RWPE1 (cell line): ENCODE measurements around the gene ADD3.
"Not testable (repeated sequence)": the region's sequence is repeated elsewhere in the genome, so short reads cannot be mapped to it uniquely, and the experiment has no call there.

Experiments
- CTCF ChIA-PET: fragments of 350-600 bp; sonication (Branson Sonifier 250); formaldehyde crosslinking; extraction: SDS; loops from one replicate; lab custom pipeline; 2021; lab: Yijun Ruan, JAX
- POLR2A ChIA-PET: fragments of 400-600 bp; formaldehyde crosslinking; extraction: SDS; loops from one replicate; lab custom pipeline; 2020; ENCODE audit warnings: antibody characterized with exemption; ENCODE audit not compliant: low non-redundant PET; lab: Yijun Ruan, JAX
- DNase-seq: peaks from one replicate; pipeline ENCODE4 v3.0.0; 2012; ENCODE audit warnings: low spot score
- H3K27ac ChIP-seq: fragments of 450-650 bp; 2 replicates; pipeline ENCODE4 v1.5.1; 2017
- TF ChIP-seq, protein P1 (sequence below): fragments of 450-650 bp; conservative IDR thresholded peaks from 2 replicates; pipeline ENCODE4 v1.5.1; 2017; ENCODE audit warnings: low read depth, mild to moderate bottlenecking

The ADD3 gene

DNA sequence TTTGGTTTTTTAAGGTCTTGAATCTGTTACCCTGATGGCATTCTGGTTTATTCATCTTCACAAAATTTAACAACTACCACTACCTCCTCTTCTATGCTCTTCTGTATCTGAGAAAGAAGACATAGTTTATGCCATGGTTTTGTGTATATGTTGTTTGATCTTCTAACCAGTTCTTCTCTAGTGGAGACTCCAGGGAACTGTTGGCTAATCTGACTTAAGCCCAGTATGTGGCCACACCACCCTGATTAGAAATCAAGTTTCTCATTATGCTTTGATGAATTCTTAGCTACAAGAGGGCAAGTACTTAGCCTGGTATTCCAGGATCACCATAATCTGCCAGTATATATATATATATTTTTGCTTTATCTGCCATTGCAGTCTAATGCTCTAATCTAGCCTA, 100.1 kb downstream of the ADD3 start:
- TF ChIP-seq, protein P1, sequence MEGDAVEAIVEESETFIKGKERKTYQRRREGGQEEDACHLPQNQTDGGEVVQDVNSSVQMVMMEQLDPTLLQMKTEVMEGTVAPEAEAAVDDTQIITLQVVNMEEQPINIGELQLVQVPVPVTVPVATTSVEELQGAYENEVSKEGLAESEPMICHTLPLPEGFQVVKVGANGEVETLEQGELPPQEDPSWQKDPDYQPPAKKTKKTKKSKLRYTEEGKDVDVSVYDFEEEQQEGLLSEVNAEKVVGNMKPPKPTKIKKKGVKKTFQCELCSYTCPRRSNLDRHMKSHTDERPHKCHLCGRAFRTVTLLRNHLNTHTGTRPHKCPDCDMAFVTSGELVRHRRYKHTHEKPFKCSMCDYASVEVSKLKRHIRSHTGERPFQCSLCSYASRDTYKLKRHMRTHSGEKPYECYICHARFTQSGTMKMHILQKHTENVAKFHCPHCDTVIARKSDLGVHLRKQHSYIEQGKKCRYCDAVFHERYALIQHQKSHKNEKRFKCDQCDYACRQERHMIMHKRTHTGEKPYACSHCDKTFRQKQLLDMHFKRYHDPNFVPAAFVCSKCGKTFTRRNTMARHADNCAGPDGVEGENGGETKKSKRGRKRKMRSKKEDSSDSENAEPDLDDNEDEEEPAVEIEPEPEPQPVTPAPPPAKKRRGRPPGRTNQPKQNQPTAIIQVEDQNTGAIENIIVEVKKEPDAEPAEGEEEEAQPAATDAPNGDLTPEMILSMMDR, result no peak
- no peak for DNase-seq
- H3K27ac ChIP-seq, result no peak overlapping the region
- ChIA-PET POLR2A (no interaction called here), CTCF (interaction anchor here (0.6 kb wide), 1 partner anchor 12 kb away, joined by 4 read pairs; no protein-coding TSS in a partner anchor)

DNA sequence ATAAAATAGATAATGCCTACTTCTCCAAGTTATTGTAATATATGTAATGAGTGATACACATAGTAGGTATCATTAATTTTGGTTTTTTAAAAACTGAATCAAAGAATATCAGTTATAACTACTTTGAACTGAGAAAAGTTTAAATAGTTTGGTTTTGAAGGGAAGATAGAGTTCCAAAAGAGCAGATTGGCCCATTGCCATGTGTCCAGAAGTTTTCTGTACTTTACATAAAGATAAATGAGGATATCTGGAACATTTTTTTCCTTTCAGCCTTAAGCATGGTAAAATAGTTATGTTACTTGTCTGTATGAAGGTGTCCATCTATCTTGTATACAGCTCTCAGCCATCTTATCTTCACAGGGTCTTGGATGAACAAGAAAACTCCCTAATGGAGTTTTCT, 101.7 kb downstream of the ADD3 start:
- POLR2A ChIA-PET, result no interaction called here

DNA sequence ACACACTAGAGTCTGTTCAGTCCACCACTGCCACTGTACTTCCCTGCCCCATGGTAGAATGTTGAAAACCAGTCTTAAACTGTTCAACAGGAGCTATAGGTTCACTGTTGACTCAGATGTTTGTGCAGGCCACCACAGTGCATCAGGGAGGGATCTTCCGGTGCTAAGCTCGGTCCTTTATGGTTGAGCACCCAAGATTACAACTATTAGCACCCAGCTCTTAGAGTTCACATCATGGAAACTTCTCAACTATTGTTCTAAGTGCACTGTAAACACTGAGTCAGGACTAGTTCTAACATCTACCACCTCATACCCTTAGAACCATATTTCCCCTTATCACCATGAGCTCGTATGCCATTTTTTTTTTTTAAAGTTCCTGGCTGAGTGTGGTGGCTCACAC, 102.6 kb downstream of the ADD3 start:
- CTCF ChIA-PET, result interaction anchor here (0.7 kb wide), 2 partner anchors 208 to 216 kb away, joined by 3 to 4 read pairs; no protein-coding TSS in a partner anchor
- POLR2A ChIA-PET, result no interaction called here
- TF ChIP-seq, protein P1, result no peak
- no peak for DNase-seq
- H3K27ac ChIP-seq, result no peak overlapping the region

More for the DNA sequence above, 101.7 kb downstream of the ADD3 start:
- CTCF ChIA-PET, result interaction anchor here (0.7 kb wide), 1 partner anchor 207 kb away, joined by 3 read pairs; no protein-coding TSS in a partner anchor
- no peak for DNase-seq
- H3K27ac ChIP-seq, result no peak overlapping the region
- TF ChIP-seq, protein P1, result no peak

DNA sequence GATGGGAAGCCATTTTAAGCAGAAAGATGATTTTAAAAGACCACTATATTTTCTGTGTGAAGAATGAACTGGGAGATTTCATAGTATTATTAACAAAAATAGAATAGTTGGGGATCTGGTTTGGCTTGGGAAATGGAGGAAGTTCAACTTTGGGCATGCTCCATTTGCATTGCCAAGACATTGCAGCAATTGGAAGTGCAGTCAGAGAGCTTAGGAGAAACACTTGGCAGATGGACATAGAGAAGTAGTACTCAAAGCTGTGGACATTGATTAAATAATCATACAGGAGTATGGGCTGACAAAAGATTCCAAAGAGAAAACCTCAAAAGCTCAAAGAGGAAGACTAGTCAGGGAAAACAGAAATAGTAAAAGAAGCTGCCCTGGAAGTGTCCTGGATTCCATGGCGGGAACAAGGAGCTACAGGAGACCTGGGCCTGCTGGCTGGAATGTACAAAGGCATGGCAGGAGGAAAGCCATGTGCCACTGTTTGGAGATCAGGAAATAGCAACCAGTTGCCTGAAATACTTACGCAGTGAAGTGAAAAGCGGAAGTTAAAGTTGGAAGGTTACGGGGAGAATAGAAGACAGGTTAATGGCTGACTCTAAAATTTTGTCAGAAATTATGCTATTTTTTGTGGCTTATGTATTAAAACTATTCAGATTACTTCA, 106.0 kb downstream of the ADD3 start:
- ChIA-PET CTCF (interaction anchor here (0.5 kb wide), 1 partner anchor 248 kb away, joined by 3 read pairs; no protein-coding TSS in a partner anchor), POLR2A (no interaction called here)
- H3K27ac ChIP-seq, result no peak overlapping the region
- no peak for DNase-seq
- TF ChIP-seq, protein P1, result no peak

DNA sequence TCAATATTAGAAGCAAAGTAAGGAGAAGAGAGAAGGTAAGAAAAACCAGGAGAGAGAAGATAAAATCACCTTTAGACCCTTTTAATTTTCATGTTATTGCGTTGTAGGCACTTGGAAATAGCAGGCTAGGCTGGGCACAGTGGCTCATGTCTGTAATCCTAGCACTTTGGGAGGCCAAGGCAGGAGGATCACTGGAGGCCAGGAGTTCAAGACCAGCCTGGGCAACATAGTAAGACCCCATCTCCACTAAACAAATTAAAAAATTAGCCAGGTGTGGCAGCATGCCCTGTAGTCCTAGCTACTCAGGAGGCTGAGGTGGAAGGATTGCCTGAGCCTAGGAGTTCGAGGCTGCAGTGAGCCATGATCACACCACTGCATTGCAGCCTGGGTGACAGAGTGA, 106.9 kb downstream of the ADD3 start:
- POLR2A ChIA-PET, DNase-seq, H3K27ac ChIP-seq: not testable (repeated sequence)
- CTCF ChIA-PET, result interaction anchor here (1.0 kb wide), 1 partner anchor 164 kb away, joined by 4 read pairs; no protein-coding TSS in a partner anchor

DNA sequence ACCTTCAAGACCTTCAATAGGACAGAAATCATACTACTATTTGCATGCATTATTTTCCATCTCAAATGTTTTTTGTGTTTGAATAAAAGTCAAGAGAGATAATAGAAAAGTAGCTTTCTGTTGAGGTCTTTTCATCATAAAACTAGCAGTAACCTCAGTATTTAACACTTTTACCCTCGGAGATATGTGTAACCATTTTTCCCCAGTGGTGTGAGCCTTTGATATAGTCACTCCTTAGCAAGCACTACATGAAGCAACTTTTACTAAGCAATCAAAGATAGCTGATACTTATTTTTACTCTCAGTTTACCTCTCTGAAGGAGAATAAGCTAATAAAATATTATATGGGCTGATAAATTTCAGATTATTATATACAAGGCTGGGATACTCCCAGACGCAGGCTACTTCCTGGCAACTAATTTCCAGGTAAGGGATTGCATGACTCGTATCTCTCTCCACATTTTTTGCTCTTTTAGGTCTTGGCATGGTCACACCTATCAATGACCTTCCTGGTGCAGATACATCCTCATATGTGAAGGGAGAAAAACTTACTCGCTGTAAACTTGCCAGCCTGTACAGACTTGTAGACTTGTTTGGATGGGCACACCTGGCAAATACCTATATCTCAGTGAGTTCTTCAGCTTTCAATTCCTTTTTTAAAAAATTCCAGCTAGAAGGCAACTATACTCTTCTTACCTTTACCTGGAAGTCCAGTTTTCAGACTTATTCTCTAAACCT, 108.2 kb downstream of the ADD3 start:
- ChIA-PET CTCF (interaction anchor here (0.6 to 1.0 kb wide), 2 partner anchors 14 to 163 kb away, joined by 3 to 4 read pairs; no protein-coding TSS in a partner anchor), POLR2A (no interaction called here)
- no peak for DNase-seq
- no peak overlapping the region for H3K27ac ChIP-seq
- TF ChIP-seq, protein P1, result no peak
